ENCODE data around the gene CHI3L1. TPM values are rescaled to one million over a fixed set of nuclear protein-coding genes. Genes with fewer than 3 reads are reported as not detected.
A peak's percentile ranks its signal among the peaks of the same experiment; 100 is the strongest.
"Not testable (repeated sequence)": the region's sequence is repeated elsewhere in the genome, so short reads cannot be mapped to it uniquely, and the experiment has no call there.

Gene CHI3L1
- polyA plus RNA-seq (2013, experiment 1 of 2), result 0.22 TPM
- 0.20 TPM for polyA plus RNA-seq (2013, experiment 2 of 2)

DNA sequence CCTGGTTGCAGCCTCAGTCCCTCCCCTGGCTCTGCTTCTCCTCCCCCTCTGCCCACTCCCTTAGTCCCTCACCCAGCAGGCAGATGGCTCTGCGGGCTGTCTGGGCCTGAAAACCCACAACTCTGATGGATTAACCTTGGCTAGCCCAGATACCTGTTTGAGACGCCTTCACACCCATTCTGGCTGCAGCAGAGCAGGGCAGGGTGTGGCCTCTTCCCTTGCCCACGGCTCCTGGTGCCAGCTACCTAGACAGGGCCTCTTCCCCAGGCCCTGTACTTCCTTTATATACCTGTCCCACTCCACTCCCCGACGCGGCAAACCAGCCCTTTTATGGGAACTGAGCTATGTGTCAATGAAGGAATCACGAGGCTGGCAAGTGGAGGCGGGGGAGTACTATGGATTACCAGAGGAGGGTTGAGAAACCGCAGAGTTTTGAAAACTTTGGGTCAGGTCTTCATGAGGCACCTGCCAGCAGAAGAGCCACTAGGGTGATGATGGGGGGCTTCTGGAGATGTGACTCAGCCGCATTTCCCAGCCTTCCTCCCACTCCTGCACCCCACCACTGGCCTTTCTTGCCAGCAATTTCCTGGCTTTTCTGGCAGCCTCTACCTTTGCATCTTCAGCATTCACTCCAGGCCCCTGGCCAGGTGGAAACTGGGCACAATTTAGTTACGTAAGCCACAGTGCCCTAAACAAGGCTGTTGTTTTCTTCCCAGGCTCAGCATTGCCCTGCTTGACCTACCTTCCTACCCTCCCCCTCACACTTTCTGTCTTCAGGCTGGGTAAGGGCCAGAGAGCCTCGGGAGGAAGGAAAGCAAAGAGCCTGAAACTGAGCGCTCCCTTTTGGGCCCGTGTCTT, at the start of gene CHI3L1:
TSS of gene CHI3L1 (minus strand) at position 259 of the 858 bp plus-strand sequence. CDS start at position 178, 81 bp downstream.
- no peak within 1 kb of the TSS for H4K8ac ChIP-seq (ENCODE audit: low read depth, low read length)
- H2AK5ac ChIP-seq (ENCODE audit: low read length), result peak within 1 kb of the TSS; percentile 46
- no peak within 1 kb of the TSS for H2BK120ac ChIP-seq (ENCODE audit: low read depth, low read length)
- no peaks in the 10 kb centered on the region for H3K79me2 ChIP-seq (ENCODE audit: control insufficient read depth, insufficient read depth, low read length)
- H3K4me3 ChIP-seq (ENCODE audit: low read length), result no peak within 1 kb of the TSS
- H3K79me1 ChIP-seq (ENCODE audit: low read length), result no peaks in the 10 kb centered on the region
- H3K18ac ChIP-seq (ENCODE audit: low read length), result peak within 1 kb of the TSS; percentile 25
- DNase-seq, result peak; percentile 47
- H3K27ac ChIP-seq (ENCODE audit: low read depth, low read length), result no peak within 1 kb of the TSS
- H4K5ac ChIP-seq (ENCODE audit: low read length), result no peak within 1 kb of the TSS
- H3K4me1 ChIP-seq (ENCODE audit: control insufficient read depth, low read depth, low read length), result peaks cover 11% of the 10 kb centered on the region
- H3K4me2 ChIP-seq (ENCODE audit: low read length), result no peak within 1 kb of the TSS
- no peaks in the 10 kb centered on the region for H3K27me3 ChIP-seq (ENCODE audit: insufficient read depth, low read length, poor library complexity)
- no peak within 1 kb of the TSS for H2BK5ac ChIP-seq (ENCODE audit: low read length)
- no peak within 1 kb of the TSS for H3K4ac ChIP-seq (ENCODE audit: low read depth, low read length)
- H3K56ac ChIP-seq (ENCODE audit: low read length), result peak within 1 kb of the TSS; percentile 25
- peak within 1 kb of the TSS; percentile 60 for H3K23ac ChIP-seq (ENCODE audit: low read length)
- no CpG with 5 or more reads among the region's 14 CpGs for WGBS (ENCODE audit: extremely low coverage, insufficient coverage, low lambda C conversion rate)
- peak within 1 kb of the TSS; percentile 27 for H3K9ac ChIP-seq (ENCODE audit: low read length)
- H2BK15ac ChIP-seq (replicated peaks; ENCODE audit: low read depth), result peak within 1 kb of the TSS; percentile 15
- H3K36me3 ChIP-seq (ENCODE audit: control insufficient read depth, insufficient read depth, low read length), result no peaks in the 10 kb centered on the region

DNA sequence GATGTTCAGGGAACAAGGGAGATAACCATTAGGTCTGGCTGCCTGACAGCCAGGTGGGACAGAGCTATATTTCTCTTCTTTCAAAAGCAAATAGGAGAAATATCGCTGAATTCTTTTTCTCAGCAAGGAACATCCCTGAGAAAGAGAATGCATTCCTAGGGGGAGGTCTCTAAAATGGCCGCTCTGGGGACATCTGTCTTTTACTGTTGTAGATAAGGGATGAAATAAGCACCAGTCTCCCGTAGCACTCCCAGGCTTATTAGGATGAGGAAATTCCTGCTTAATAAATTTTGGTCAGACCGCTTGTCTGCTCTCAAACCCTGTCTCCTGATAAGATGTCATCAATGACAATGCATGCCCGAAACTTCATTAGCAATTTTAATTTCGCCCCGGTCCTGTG, 48.4 kb upstream of the CHI3L1 start:
- not testable (repeated sequence) for H3K4ac ChIP-seq (ENCODE audit: low read depth, low read length); H2BK15ac ChIP-seq (replicated peaks; ENCODE audit: low read depth); H2AK5ac ChIP-seq (ENCODE audit: low read length); DNase-seq; H3K27me3 ChIP-seq (ENCODE audit: insufficient read depth, low read length, poor library complexity); H3K79me1 ChIP-seq (ENCODE audit: low read length); H3K23ac ChIP-seq (ENCODE audit: low read length); H2BK5ac ChIP-seq (ENCODE audit: low read length); H2BK120ac ChIP-seq (ENCODE audit: low read depth, low read length); H3K4me2 ChIP-seq (ENCODE audit: low read length); H3K56ac ChIP-seq (ENCODE audit: low read length); H3K9ac ChIP-seq (ENCODE audit: low read length); H4K8ac ChIP-seq (ENCODE audit: low read depth, low read length); H3K27ac ChIP-seq (ENCODE audit: low read depth, low read length); H3K79me2 ChIP-seq (ENCODE audit: control insufficient read depth, insufficient read depth, low read length); H4K5ac ChIP-seq (ENCODE audit: low read length); H3K4me3 ChIP-seq (ENCODE audit: low read length); H3K18ac ChIP-seq (ENCODE audit: low read length); H3K36me3 ChIP-seq (ENCODE audit: control insufficient read depth, insufficient read depth, low read length); H3K4me1 ChIP-seq (ENCODE audit: control insufficient read depth, low read depth, low read length)
- no CpG with 5 or more reads among the region's 7 CpGs for WGBS (ENCODE audit: extremely low coverage, insufficient coverage, low lambda C conversion rate)

DNA sequence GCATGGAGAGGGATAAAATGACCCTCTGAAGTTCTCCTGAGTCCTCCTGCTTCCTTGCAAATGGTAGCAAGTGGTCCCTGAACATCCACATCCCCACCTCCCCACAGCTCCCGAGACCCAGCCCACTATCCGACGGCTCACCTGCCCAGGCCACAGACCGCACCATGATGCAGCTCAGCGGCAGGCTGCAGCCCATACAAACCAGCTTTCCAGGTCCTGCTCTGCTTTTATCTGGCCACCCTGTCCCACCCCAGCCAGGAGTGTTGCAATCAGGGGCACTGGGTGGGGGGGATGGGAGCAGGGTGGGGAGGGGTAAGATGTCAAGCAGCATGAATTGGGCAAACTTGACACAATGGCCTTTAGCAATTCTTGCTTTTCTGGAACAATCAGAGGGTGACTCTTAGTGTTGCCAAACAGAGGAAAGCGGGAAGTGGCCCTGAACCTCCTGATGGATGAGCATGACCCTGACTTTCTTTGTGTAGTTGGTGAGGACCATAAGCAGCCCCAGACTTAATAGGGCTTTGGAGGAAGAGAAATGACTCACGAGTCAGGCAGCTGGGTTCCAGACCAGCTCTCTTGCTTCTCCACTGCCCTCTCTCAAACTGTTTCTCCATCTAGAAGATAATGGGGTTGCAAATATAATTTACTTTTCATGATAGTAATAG, 43.1 kb upstream of the CHI3L1 start, which contains the start of gene CHIT1:
TSS of gene CHIT1 (minus strand) at position 203 of the 665 bp plus-strand sequence. CDS start at position 166, 37 bp downstream.
- H3K4me2 ChIP-seq (ENCODE audit: low read length), result no peak within 1 kb of the TSS
- no peak within 1 kb of the TSS for H3K23ac ChIP-seq (ENCODE audit: low read length)
- no peak within 1 kb of the TSS for H4K8ac ChIP-seq (ENCODE audit: low read depth, low read length)
- H3K9ac ChIP-seq (ENCODE audit: low read length), result no peak within 1 kb of the TSS
- H3K79me2 ChIP-seq (ENCODE audit: control insufficient read depth, insufficient read depth, low read length), result no peaks in the 10 kb centered on the region
- peaks cover 4% of the 10 kb centered on the region for H3K4me1 ChIP-seq (ENCODE audit: control insufficient read depth, low read depth, low read length)
- no peaks in the 10 kb centered on the region for H3K36me3 ChIP-seq (ENCODE audit: control insufficient read depth, insufficient read depth, low read length)
- no peak within 1 kb of the TSS for H3K4me3 ChIP-seq (ENCODE audit: low read length)
- H2BK15ac ChIP-seq (replicated peaks; ENCODE audit: low read depth), result no peak within 1 kb of the TSS
- DNase-seq, result no peak
- no peak within 1 kb of the TSS for H2AK5ac ChIP-seq (ENCODE audit: low read length)
- no CpG with 5 or more reads among the region's 7 CpGs for WGBS (ENCODE audit: extremely low coverage, insufficient coverage, low lambda C conversion rate)
- no peak within 1 kb of the TSS for H3K4ac ChIP-seq (ENCODE audit: low read depth, low read length)
- no peaks in the 10 kb centered on the region for H3K79me1 ChIP-seq (ENCODE audit: low read length)
- H2BK120ac ChIP-seq (ENCODE audit: low read depth, low read length), result no peak within 1 kb of the TSS
- no peak within 1 kb of the TSS for H4K5ac ChIP-seq (ENCODE audit: low read length)
- no peak within 1 kb of the TSS for H3K18ac ChIP-seq (ENCODE audit: low read length)
- H3K56ac ChIP-seq (ENCODE audit: low read length), result no peak within 1 kb of the TSS
- H2BK5ac ChIP-seq (ENCODE audit: low read length), result no peak within 1 kb of the TSS
- no peak within 1 kb of the TSS for H3K27ac ChIP-seq (ENCODE audit: low read depth, low read length)
- no peaks in the 10 kb centered on the region for H3K27me3 ChIP-seq (ENCODE audit: insufficient read depth, low read length, poor library complexity)

DNA sequence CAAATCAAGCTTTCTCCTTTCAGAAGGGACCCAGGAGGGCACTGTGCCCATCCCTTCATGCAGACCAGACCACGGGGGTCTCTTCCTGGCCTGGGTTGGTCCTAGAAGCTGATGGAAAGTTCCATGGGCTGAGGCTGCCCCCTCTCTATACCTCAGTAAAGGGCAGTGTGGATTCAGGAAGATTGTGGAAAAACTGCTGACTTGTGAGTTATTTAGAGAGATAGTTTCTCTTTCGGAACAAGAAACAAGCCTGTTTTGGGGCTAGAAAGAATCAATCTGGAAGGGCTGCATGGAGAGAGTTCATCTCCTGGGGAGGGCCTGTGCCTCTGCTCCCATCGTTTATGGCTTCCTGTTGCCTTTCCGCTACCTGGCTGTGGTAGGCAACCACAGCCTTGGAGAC, 42.2 kb upstream of the CHI3L1 start:
- H3K9ac ChIP-seq (ENCODE audit: low read length), result no peak overlapping the region
- H3K4me2 ChIP-seq (ENCODE audit: low read length), result no peak overlapping the region
- no peak overlapping the region for H3K27ac ChIP-seq (ENCODE audit: low read depth, low read length)
- H3K18ac ChIP-seq (ENCODE audit: low read length), result no peak overlapping the region
- no CpG with 5 or more reads among the region's 4 CpGs for WGBS (ENCODE audit: extremely low coverage, insufficient coverage, low lambda C conversion rate)
- H2BK5ac ChIP-seq (ENCODE audit: low read length), result no peak overlapping the region
- H2BK120ac ChIP-seq (ENCODE audit: low read depth, low read length), result no peak overlapping the region
- H3K79me1 ChIP-seq (ENCODE audit: low read length), result no peaks in the 10 kb centered on the region
- no peak overlapping the region for H3K23ac ChIP-seq (ENCODE audit: low read length)
- H4K8ac ChIP-seq (ENCODE audit: low read depth, low read length), result no peak overlapping the region
- H3K79me2 ChIP-seq (ENCODE audit: control insufficient read depth, insufficient read depth, low read length), result no peaks in the 10 kb centered on the region
- H2BK15ac ChIP-seq (replicated peaks; ENCODE audit: low read depth), result no peak overlapping the region
- no peaks in the 10 kb centered on the region for H3K36me3 ChIP-seq (ENCODE audit: control insufficient read depth, insufficient read depth, low read length)
- peaks cover 4% of the 10 kb centered on the region for H3K4me1 ChIP-seq (ENCODE audit: control insufficient read depth, low read depth, low read length)
- DNase-seq, result no peak
- no peak overlapping the region for H3K56ac ChIP-seq (ENCODE audit: low read length)
- H3K4me3 ChIP-seq (ENCODE audit: low read length), result no peak overlapping the region
- no peak overlapping the region for H4K5ac ChIP-seq (ENCODE audit: low read length)
- no peak overlapping the region for H2AK5ac ChIP-seq (ENCODE audit: low read length)
- no peak overlapping the region for H3K4ac ChIP-seq (ENCODE audit: low read depth, low read length)
- H3K27me3 ChIP-seq (ENCODE audit: insufficient read depth, low read length, poor library complexity), result no peaks in the 10 kb centered on the region

DNA sequence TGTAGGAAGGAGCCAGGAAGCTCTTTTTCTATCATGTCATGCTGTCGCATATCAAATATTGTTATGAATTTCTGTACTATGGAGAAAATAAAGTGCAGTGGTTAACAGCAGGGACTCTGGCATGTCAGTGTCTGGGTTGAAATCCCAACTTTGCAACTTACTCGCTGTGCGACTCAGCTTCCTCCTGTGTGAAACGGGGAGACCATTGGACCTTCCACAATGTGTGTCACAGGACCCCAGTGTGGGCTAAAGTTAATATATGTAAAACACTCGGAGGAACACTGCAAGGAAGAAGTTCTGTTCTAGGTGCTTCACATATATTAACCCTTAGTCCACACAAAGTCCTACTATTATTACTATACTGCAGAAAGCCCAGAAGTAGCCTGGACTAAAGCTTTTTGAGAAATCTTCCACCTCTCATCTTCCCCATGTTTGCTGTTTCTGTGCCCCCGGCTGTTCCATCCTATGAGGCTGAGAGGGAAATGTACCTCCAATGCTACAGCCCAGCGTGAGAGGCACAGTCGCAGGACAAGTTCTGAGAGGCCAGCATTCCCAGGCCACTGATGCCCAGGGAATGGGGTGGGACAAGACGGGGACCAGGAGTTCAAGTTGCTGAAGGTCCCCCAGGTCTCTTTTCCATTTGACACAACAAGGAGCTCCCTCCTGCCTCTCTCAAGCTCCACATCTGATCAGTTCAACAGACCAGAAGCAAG, 41.0 kb upstream of the CHI3L1 start:
- Histone ChIP-seq H3K4me3 (ENCODE audit: low read length) (no peak overlapping the region), H3K36me3 (ENCODE audit: control insufficient read depth, insufficient read depth, low read length) (no peaks in the 10 kb centered on the region), H3K18ac (ENCODE audit: low read length) (no peak overlapping the region), H4K5ac (ENCODE audit: low read length) (no peak overlapping the region), H3K4ac (ENCODE audit: low read depth, low read length) (no peak overlapping the region), H2AK5ac (ENCODE audit: low read length) (no peak overlapping the region), H2BK5ac (ENCODE audit: low read length) (no peak overlapping the region), H3K4me1 (ENCODE audit: control insufficient read depth, low read depth, low read length) (peaks cover 4% of the 10 kb centered on the region), H3K4me2 (ENCODE audit: low read length) (no peak overlapping the region), H4K8ac (ENCODE audit: low read depth, low read length) (no peak overlapping the region), H3K56ac (ENCODE audit: low read length) (no peak overlapping the region), H3K27me3 (ENCODE audit: insufficient read depth, low read length, poor library complexity) (no peaks in the 10 kb centered on the region), H2BK120ac (ENCODE audit: low read depth, low read length) (no peak overlapping the region), H2BK15ac (replicated peaks; ENCODE audit: low read depth) (no peak overlapping the region), H3K9ac (ENCODE audit: low read length) (no peak overlapping the region), H3K23ac (ENCODE audit: low read length) (no peak overlapping the region), H3K79me1 (ENCODE audit: low read length) (no peaks in the 10 kb centered on the region), H3K27ac (ENCODE audit: low read depth, low read length) (no peak overlapping the region), H3K79me2 (ENCODE audit: control insufficient read depth, insufficient read depth, low read length) (no peaks in the 10 kb centered on the region)
- WGBS (ENCODE audit: extremely low coverage, insufficient coverage, low lambda C conversion rate), result no CpG with 5 or more reads among the region's 9 CpGs
- no peak for DNase-seq
